Measurements from ENCODE around the gene TTC39B. TPM values are rescaled to one million over a fixed set of nuclear protein-coding genes. Genes with fewer than 3 reads are reported as not detected.
A peak's percentile ranks its signal among the peaks of the same experiment; 100 is the strongest.

TTC39B gene
- total and polyA plus RNA-seq, 2 of the 8 experiments (the other 6 are each of a cell fraction or from before 2014, with no cell fraction given), result 1.6 to 10.9 TPM

- no peak for TF ChIP-seq MAX (IDR thresholded peaks at IDR 0.05)
- TF ChIP-seq EP300 (IDR thresholded peaks at IDR 0.05; ENCODE audit: borderline replicate concordance in 1 of 2, low read depth in 2 of 2, low read length in 2 of 2), result no peak
- no peak for TF ChIP-seq CHD2 (IDR thresholded peaks at IDR 0.05; ENCODE audit: low read length)
- TF ChIP-seq GABPA (IDR thresholded peaks at IDR 0.05; ENCODE audit: borderline replicate concordance, insufficient read depth, low read length), result no peak
- 0 out of 2 replicates have a peak, but pooled peaks have one; percentile 44 for TF ChIP-seq JUND (IDR thresholded peaks at IDR 0.05; ENCODE audit: low read length)
- TF ChIP-seq E2F6 (IDR thresholded peaks at IDR 0.05), result no peak
- TF ChIP-seq USF2 (IDR thresholded peaks at IDR 0.05; ENCODE audit: low read length), result no peak
- TF ChIP-seq HDAC2 (IDR thresholded peaks at IDR 0.05; ENCODE audit: borderline replicate concordance in 1 of 2, low read depth in 2 of 2, low read length in 2 of 2), result no peak
- no peak for TF ChIP-seq CTBP2 (IDR thresholded peaks at IDR 0.05; ENCODE audit: borderline replicate concordance, insufficient read depth, insufficient read length, low read length)
- no peak for TF ChIP-seq JUN (IDR thresholded peaks at IDR 0.05; ENCODE audit: low read depth, low read length)
- no peak for TF ChIP-seq NANOG (IDR thresholded peaks at IDR 0.05; ENCODE audit: insufficient read depth, low read depth, low read length, poor library complexity, severe bottlenecking)
- no peak for TF ChIP-seq SP1 (IDR thresholded peaks at IDR 0.05; ENCODE audit: low read depth, low read length)
- TF ChIP-seq RFX5 (IDR thresholded peaks at IDR 0.05; ENCODE audit: borderline replicate concordance, low read depth, low read length), result no peak
- no peak for TF ChIP-seq ZNF274 (IDR thresholded peaks at IDR 0.05; ENCODE audit: borderline replicate concordance, extremely low read depth, low read length)
- TF ChIP-seq CBX5 (IDR thresholded peaks at IDR 0.05; ENCODE audit: low read depth, low read length), result no peak
- no peak for TF ChIP-seq SP2 (IDR thresholded peaks at IDR 0.05; ENCODE audit: low read length)
- TF ChIP-seq RBBP5 (IDR thresholded peaks at IDR 0.05; ENCODE audit: borderline replicate concordance, low read depth, low read length), result no peak
- TF ChIP-seq TBP (IDR thresholded peaks at IDR 0.05; ENCODE audit: low read depth, low read length), result no peak; the same call in 1 of the 2 replicates
- peak; percentile 92 for TF ChIP-seq CEBPB (IDR thresholded peaks at IDR 0.05; ENCODE audit: low read depth, low read length)
- no peak; the same call in 1 of the 2 replicates for TF ChIP-seq KDM1A (IDR thresholded peaks at IDR 0.05; ENCODE audit: borderline replicate concordance, low read length)
- no peak; a peak in 1 of 4 replicates for TF ChIP-seq RAD21 (IDR thresholded peaks at IDR 0.05 in 1 of 2, conservative IDR thresholded peaks at IDR 0.05 in 1 of 2; ENCODE audit: low read depth in 2 of 2, low read length in 2 of 2)
Observed at GRCh38 chr9:15306068-15306756, 804 bp downstream of the TTC39B start (continued).

Measured in H1 (cell line).